NCI-H524 (cell line): Measurements from ENCODE around the gene IGFL2.
"Not testable (repeated sequence)": the region's sequence is repeated elsewhere in the genome, so short reads cannot be mapped to it uniquely, and the experiment has no call there.

Experiments used
- DNase-seq, 2 experiments: peaks; one replicate each; lab custom pipeline; 2025; lab: John Stamatoyannopoulos, UW

Gene IGFL2

DNA sequence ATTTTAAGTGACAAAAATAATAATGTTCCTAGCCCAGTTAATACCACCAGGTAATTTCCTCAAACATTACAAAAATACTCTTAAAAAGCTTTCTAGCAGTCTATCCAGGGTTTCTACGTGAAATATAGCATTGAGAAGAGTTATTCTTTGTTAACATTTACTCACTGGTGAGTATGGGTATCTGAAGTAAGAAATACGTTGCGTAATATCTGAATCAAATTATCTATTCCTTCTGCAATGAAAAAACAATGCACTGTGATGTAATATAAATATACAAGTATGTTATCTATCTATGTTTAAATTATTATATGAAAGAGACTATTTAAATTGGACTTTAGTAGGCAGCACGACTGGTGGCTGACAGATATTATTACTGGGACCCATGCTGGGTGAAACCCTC, 5.7 kb upstream of the IGFL2 start:
- DNase-seq = no peak

DNA sequence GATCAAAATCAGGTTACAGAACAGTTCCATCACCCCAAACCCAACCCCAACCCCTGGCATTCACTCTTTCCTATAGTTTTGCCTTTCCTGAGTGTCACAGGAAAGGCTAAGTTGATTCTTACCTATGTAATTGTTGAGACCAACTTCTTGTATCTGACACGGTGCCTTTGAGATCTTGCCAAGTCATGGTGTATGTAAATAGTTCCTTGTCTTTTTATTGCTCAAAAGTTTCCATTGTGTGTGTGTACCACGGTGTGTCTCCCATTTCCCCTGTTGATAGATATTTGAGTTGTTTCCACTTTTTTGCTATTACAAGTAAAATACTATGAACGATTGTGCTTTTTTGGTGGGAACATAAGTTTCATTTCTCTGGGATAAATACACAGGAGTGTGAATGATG, 3.3 kb upstream of the IGFL2 start:
- no peak for DNase-seq

DNA sequence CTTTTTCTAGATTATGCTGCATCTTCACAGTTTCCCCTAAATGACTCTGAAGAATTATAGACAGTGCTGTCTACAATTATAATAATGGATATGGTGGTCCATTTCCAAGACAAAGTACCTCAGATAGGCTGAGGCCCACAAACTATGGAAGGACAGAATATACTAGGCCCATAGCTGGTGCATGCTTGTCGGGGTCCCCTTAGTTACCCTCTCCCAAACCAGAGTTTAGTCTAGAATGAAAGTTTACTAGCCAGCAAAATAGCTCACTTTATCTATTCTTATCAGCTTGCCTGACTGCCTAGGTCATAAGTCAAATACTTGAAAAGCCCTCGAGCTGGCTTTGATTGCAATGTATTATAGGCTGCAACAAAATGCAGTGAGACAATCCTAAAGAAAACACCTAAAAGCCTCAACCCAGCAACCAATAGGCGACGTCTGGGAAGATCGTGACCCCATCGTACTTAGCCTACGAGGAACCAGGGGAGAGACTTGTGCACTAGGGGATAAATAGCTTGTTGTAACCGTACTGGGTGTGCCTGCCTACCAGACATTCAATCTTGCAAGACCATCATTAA, 785 bp upstream of the IGFL2 start:
- DNase-seq = no peak

GRCh38 chr19:46150606-46151005, 2.6 kb downstream of the IGFL2 start:
- DNase-seq = no peak

- DNase-seq = no peak
Observed at GRCh38 chr19:46155237-46155636, 7.2 kb downstream of the IGFL2 start.

GRCh38 chr19:46159418-46160232, 11.6 kb downstream of the IGFL2 start:
- no peak for DNase-seq

DNA sequence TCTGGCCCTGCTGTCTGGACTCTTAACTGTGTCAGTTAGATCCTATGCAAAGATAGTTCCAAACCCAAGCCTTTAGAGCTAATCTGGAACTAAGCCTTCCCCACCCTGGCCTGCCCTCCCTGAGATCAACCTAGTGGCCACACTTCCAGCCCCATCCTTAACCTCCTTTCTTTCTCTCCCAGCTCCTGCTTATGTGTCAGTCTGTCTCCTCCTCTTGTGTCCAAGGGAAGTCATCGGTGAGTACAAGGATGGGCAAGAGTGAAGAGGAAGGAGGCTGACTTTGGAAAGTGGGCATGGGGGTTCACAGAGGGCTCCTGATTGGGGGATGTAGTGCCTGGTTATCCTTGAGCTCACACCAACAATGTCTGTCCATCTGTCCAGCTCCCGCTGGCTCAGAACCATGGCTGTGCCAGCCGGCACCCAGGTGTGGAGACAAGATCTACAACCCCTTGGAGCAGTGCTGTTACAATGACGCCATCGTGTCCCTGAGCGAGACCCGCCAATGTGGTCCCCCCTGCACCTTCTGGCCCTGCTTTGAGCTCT, 12.3 kb downstream of the IGFL2 start:
- DNase-seq = no peak

DNA sequence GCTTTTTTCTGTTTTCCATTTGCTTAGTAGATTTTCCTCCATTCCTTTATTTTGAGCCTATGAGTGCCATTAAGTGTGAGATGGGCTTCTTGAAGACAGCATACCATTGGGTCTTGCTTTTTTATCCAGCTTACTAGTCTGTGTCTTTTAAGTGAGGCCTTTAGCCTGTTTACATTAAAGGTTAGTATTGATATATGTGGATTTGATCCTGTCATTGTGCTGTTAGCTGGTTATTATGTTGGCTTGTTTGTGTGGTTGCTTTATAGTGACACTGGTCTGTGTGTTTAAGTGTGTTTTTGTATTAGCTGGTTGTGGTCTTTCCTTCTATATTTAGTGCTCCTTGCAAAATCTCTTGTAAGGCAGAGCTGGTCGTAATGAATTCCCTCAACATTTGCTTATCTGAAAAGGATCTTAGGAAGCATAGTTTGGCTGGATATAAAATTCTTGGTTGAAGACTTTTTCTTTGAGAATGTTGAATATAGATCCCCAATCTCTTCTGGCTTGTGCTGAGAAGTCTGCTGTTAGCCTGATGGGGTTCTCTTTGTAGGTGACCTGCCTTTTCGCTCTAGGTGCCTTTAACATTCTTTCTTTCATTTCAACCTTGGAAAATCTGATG, 13.7 kb downstream of the IGFL2 start:
- DNase-seq = not testable (repeated sequence)

DNA sequence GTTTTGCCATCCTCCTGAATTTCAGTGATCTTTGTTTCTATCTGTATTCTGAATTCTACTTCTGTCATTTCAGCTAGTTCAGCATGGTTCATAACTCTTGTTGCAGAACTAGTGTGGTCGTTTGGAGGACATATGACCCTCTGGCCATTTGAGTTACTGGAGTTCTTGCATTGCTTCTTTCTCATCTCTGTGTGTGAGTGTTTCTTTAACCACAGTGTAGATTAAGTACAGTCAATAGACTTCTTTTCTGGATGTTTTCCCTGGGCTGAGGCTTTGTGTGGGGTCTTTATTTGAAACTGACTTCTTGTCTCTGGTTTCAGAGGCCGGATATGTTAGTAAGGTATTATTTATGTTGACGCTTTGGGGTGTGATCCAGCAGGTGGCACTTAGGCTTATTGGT, 14.7 kb downstream of the IGFL2 start:
- no peak for DNase-seq

GRCh38 chr19:46173886-46174480, 25.9 kb downstream of the IGFL2 start:
- no peak for DNase-seq

- no peak for DNase-seq
Observed at GRCh38 chr19:46176116-46176860, 28.2 kb downstream of the IGFL2 start.

GRCh38 chr19:46179076-46179759, 31.2 kb downstream of the IGFL2 start:
- no peak for DNase-seq

GRCh38 chr19:46180701-46181387, 32.8 kb downstream of the IGFL2 start:
- DNase-seq = no peak

- no peak for DNase-seq
Observed at GRCh38 chr19:46181388-46181779, 33.3 kb downstream of the IGFL2 start.

DNA sequence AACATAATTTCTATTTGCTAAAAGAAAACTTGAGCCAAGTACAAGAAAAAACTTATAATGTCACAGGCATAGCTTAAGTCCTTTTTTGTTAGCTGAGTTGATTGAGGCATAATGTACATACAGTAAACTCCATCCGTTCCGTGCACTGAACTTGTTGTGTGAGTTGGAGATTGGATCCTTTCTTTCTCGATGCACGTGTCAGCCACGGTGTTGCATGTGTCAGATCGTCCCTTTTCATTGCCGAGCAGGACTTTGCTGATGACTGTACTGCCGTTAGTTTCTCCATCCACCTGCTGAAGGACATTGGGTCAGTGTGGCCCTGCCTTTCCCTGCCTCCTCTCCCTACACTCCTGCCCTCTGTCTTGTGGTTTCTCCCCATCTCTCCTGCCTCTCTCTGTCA, 34.4 kb downstream of the IGFL2 start:
- no peak for DNase-seq

- not testable (repeated sequence) for DNase-seq
Observed at GRCh38 chr19:46184775-46185710, 37.0 kb downstream of the IGFL2 start.

DNA sequence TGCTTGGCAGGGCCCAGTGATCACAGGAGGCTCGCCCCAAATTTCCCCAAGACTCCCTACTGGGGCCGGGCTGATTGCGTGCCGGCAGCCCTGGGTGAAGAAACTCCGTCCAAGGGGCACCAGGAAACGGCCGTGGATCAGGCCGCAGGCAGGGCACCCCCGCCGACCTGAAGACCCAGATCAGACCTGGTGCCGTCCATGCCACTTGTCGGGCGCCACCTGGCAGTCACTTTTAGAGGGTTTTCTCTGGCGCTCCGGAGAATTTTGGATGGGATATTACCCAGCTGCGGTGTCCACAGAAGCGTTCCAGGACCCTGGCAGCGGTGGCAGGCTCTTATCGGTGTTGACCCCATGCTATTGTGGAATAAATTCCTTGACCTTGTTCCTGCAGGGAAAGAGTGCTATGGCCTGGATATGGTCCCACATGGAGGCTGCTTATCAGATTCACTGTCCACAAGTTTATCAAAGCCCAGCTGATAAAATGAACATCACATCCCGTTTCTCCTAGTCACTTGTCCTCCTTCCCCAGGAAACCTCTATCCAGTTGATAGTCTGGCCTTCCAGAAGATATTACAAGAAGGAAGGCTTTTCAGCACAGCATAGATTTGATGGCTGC, 38.2 kb downstream of the IGFL2 start:
- DNase-seq = no peak

GRCh38 chr19:46186717-46187101, 38.7 kb downstream of the IGFL2 start:
- DNase-seq = no peak
